H1 (cell line): ENCODE results near the gene TXNDC8. TPM values are rescaled to one million over a fixed set of nuclear protein-coding genes. Genes with fewer than 3 reads are reported as not detected.

ENCODE experiments used
- CBX8 ChIP-seq: fragments of 300-800, 300-1000 bp; sonication (generic); IDR thresholded peaks from 2 replicates; pipeline ENCODE4 v1.7.1; 2016; ENCODE audit warnings: low read depth, low read length, borderline replicate concordance
- CREB1 ChIP-seq: IDR thresholded peaks from 2 replicates; pipeline ENCODE4 v1.6.1; 2012; ENCODE audit warnings: inconsistent platforms
- CTCF ChIP-seq, 3 experiments: IDR thresholded peaks; 1 replicate in 2 of 3; 2 replicates in 1 of 3; pipeline versions ENCODE4 v1.5.1 to v1.6.1; 2011; ENCODE audit warnings: low read length in 3 of 3, mild to moderate bottlenecking in 3 of 3, inconsistent platforms in 2 of 3, low read depth in 1 of 3, moderate library complexity in 1 of 3; ENCODE audit not compliant: insufficient read depth in 1 of 3; ENCODE audit errors: control extremely low read depth in 1 of 3
- EP300 ChIP-seq, 2 experiments: IDR thresholded peaks; 1 replicate in 1 of 2; 2 replicates in 1 of 2; pipeline ENCODE4 v1.6.1; 2011 to 2012; ENCODE audit warnings: low read depth in 2 of 2, low read length in 2 of 2, mild to moderate bottlenecking in 2 of 2, borderline replicate concordance in 1 of 2, inconsistent platforms in 1 of 2, moderate library complexity in 1 of 2
- EZH2 ChIP-seq: fragments of 200-600 bp; sonication (generic); IDR thresholded peaks from 2 replicates; pipeline ENCODE4 v1.7.1; 2012; ENCODE audit warnings: low read depth, mild to moderate bottlenecking, moderate library complexity, low read length, inconsistent platforms; ENCODE audit not compliant: severe bottlenecking
- HDAC2 ChIP-seq, 2 experiments: fragments of 300-600 bp in 1 of 2; sonication (generic) in 1 of 2; IDR thresholded peaks; 2 replicates each; pipeline ENCODE4 v1.6.1; 2011 to 2012; ENCODE audit warnings: low read depth in 2 of 2, low read length in 2 of 2, mild to moderate bottlenecking in 2 of 2, moderate library complexity in 2 of 2, borderline replicate concordance in 1 of 2, inconsistent platforms in 1 of 2
- HDAC6 ChIP-seq: IDR thresholded peaks from one replicate; pipeline ENCODE4 v1.7.1; 2012; ENCODE audit warnings: low read depth, mild to moderate bottlenecking, inconsistent platforms, low read length, moderate library complexity
- KDM4A ChIP-seq: IDR thresholded peaks from one replicate; pipeline ENCODE4 v1.7.1; 2012; ENCODE audit warnings: low read depth, mild to moderate bottlenecking, moderate library complexity, low read length, inconsistent platforms; ENCODE audit not compliant: severe bottlenecking
- MAX ChIP-seq: IDR thresholded peaks from 2 replicates; pipeline ENCODE4 v1.6.1; 2012; ENCODE audit warnings: inconsistent platforms
- NANOG ChIP-seq: IDR thresholded peaks from 2 replicates; pipeline ENCODE4 v1.6.1; 2011; ENCODE audit warnings: low read length, low read depth, mild to moderate bottlenecking, inconsistent platforms; ENCODE audit not compliant: insufficient read depth, poor library complexity, severe bottlenecking
- PHF8 ChIP-seq: fragments of 200-600 bp; sonication (generic); conservative IDR thresholded peaks from 2 replicates; pipeline ENCODE4 v1.7.1; 2012; ENCODE audit warnings: low read depth, mild to moderate bottlenecking, inconsistent platforms, low read length, moderate library complexity
- POLR2AphosphoS5 ChIP-seq: IDR thresholded peaks from 2 replicates; pipeline ENCODE4 v1.6.1; 2011; ENCODE audit warnings: low read depth, low read length
- RBBP5 ChIP-seq: IDR thresholded peaks from 2 replicates; pipeline ENCODE4 v1.7.1; 2012; ENCODE audit warnings: low read depth, mild to moderate bottlenecking, inconsistent platforms, low read length, moderate library complexity, borderline replicate concordance
- TAF7 ChIP-seq: optimal IDR thresholded peaks from 2 replicates; pipeline ENCODE3; 2011; ENCODE audit warnings: low read depth, mild to moderate bottlenecking, inconsistent platforms, low read length, moderate library complexity, borderline replicate concordance
- YY1 ChIP-seq: IDR thresholded peaks from 2 replicates; pipeline ENCODE4 v1.6.1; 2011; ENCODE audit warnings: low read depth, mild to moderate bottlenecking, low read length
- polyA plus RNA-seq, 7 experiments: library from polyadenylated mRNA; depleted of rRNA in 3 of 7; stranded (reverse) in 5 of 7; unstranded in 2 of 7; fragments of >200 nt in 5 of 7; fragments of 200-250 nt in 2 of 7; gene quantifications; 1 replicate in 5 of 7; 2 replicates in 1 of 7; 4 replicates in 1 of 7; pipeline versions ENCODE4 v1.2.1 to v1.2.3, GENCODE V29; 2011 to 2013; ENCODE audit warnings: missing spikeins in 2 of 7, mixed read lengths in 2 of 7
- total RNA-seq: library from RNA; stranded (reverse); fragmentation: NEBNext Ultra II Directional; extraction: Animal tissue kit (Norgen Biotek cat#: 25700); gene quantifications from 2 replicates; pipeline ENCODE4 v1.2.1, GENCODE V29; 2021

TXNDC8 gene
- total and polyA plus RNA-seq, 2 of the 8 experiments (the other 6 are each of a cell fraction or from before 2014, with no cell fraction given), result not detected

GRCh38 chr9:110256380-110257096 is 81.1 kb downstream of the TXNDC8 start, which contains the start of gene TXN (continued):
- TF ChIP-seq RBBP5 (peak; percentile 48; the same call in 1 of the 2 replicates), CTCF (IDR thresholded peaks at IDR 0.05; ENCODE audit: control extremely low read depth in 1 of 3, insufficient read depth in 1 of 3, low read depth in 1 of 3, low read length in 3 of 3) (no peak), NANOG (no peak), PHF8 (peak; percentile 92), HDAC6 (no peak), CBX8 (no peak), HDAC2 (IDR thresholded peaks at IDR 0.05; ENCODE audit: borderline replicate concordance in 1 of 2, low read depth in 2 of 2, low read length in 2 of 2) (peak in 1 of 2 experiments; percentile 24; a peak in 1 of 4 replicates), EP300 (IDR thresholded peaks at IDR 0.05; ENCODE audit: borderline replicate concordance in 1 of 2, low read depth in 2 of 2, low read length in 2 of 2) (no peak), KDM4A (peak; percentile 77), EZH2 (peak; percentile 3), MAX (peak; percentile 74), CREB1 (0 out of 2 replicates have a peak, but pooled peaks have one; percentile 2), POLR2AphosphoS5 (peak; percentile 90), YY1 (no peak), TAF7 (peak; percentile 86)
- TF ChIP-seq, all 59 proteins: peak for 18
